Effector CD4-positive, alpha-beta T cell (primary cell): Measurements from ENCODE around the gene MEDAG.

Source experiments
- DNase-seq: peaks from one replicate; pipeline ENCODE4 v3.0.0-alpha.2; 2020

The MEDAG gene

DNA sequence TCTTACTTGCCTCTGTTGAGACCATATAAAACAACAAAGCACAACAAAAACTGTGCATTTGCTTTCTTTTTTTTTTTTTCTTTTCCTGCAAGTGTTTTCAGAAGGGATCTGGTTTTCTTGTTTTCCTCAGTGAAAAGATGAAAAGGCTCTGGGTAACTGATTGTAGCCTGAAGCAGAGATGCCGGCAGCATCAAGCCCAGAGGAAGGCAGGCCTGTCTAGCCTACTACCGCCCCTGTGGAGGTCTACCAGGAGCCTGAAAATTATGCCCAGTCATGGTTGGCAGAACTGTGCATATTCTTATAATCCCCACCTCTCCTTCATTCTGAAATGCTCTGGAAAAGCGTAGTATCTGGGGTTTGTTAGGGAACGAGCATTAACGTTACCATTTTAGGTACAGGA lies 32.6 kb upstream of the MEDAG start:
- no peak for DNase-seq

DNA sequence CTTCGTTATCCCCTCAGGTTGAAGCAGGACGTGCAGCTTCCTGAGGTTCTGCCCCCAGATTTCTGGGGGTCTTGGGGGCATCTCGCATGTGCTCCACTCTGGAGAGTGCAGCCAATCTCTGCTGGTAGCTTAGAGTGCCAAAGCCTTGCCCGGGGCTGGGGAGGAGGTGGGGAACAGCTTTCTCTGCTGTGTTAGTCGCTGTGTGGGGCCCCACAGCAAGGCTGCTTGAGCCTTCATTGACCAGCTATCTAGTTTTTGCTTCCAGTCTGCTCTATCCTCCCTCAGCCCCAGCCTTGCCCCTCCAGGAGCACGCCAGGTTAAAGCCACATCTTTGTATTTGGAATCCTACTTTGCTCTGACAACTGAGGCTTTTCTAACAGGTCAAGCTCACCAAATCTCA lies 32.0 kb upstream of the MEDAG start:
- DNase-seq, result no peak

DNA sequence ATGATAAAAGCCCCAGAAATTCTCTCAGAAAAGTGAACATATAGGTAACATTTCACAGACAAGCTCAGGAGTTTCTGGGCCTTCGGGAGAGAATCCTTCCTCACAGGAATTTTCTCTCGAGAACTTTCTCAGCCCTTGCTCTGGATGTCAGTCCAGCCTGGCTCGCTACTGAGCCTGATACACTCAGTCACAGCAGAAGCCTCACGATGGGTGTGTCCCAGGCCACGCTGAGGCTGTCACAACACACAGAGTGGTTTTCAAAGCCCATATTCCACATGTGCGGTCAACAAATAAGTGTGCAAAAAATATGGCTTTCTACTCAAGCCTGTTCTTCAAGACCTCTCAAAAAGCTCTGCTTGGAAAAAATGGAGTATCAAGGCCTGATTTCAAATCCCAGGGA lies 31.5 kb upstream of the MEDAG start:
- DNase-seq, result no peak

DNA sequence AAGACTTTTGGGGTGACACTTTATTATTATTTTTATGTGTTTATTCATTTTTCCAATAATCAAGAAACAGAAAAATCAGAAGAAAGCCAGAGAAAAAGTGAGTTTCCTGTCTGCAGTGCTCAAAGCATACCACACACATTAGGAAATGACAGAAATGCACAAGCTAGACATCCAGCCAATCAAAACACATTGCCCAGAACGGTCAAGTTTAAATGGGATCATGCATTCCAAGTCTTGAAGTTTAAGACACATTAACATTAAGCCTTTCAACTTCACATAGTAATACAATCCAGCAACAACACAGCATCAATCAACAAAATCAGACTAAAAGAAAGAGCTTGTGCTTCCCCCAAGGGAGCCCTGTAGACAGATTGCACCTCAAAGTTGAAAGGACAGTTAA lies 28.7 kb upstream of the MEDAG start:
- DNase-seq, result no peak

DNA sequence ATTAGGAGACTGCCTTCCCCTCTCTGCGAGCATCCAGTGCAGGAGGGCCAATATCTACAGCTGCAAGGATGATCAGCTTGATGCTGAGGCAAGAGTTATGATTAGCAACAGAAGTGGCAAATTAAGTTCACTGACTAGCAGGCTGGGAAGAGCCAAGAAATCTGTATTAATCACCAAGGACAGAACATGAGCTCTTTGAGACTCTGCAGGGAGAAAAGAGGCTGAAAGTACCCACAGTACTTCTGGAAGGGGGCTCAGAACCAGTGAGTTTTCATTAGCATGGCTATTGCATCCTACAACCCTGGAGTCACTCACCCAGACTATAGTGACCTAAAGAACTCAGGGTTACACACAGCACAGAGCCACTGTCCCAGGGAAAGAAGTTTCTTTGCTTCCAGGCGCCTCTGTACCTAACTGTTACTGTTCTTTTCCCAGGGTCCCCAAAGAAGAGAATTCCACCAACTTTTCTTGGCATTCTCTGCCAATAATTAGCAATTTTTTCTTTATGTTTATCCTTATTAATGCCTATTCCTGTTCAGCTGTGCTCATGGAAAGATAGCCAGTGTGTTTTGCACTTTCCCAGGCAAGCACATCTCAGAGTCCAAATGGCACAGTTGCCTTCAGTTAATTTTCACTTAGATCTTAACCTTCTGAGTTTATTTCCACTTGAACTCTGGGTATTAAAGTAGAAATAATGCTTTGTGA lies 25.8 kb upstream of the MEDAG start:
- no peak for DNase-seq

DNA sequence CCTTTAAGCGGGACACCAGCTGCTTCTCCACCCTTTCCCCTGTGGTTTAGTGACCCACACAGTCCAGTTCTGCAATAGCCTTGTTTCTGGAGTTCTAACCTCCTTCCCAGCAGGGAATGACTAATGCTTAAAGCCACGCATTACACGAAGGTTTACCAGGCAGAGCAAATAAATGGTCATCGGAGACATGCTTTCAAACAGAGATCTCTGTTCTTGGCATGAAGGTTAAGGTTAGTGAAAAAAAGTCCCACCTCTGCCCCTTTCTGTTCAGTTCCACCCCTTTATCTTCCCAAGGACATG lies 25.3 kb upstream of the MEDAG start:
- no peak for DNase-seq

DNA sequence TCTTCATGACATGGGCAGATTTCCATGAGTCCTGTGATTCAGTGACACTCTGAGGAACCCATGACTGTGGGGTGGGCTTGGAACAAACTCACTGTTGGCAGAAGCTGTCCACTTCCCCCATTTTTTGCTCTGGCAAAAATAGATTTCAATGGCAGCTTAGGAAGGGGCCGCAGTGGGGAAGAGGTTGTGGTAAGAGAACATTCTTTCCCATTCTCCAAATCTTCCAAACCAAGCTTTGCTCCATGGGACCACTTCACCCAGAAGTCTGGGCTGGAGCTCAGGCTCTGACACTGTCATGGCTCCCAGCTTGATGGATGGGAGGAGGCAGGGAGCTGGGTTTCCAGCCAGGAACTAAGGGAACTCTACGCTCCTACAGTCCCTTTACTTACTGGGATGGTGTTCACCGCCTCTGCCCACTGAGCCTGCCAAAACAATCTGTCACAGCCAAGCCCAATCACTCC lies 24.9 kb upstream of the MEDAG start:
- DNase-seq, result no peak

DNA sequence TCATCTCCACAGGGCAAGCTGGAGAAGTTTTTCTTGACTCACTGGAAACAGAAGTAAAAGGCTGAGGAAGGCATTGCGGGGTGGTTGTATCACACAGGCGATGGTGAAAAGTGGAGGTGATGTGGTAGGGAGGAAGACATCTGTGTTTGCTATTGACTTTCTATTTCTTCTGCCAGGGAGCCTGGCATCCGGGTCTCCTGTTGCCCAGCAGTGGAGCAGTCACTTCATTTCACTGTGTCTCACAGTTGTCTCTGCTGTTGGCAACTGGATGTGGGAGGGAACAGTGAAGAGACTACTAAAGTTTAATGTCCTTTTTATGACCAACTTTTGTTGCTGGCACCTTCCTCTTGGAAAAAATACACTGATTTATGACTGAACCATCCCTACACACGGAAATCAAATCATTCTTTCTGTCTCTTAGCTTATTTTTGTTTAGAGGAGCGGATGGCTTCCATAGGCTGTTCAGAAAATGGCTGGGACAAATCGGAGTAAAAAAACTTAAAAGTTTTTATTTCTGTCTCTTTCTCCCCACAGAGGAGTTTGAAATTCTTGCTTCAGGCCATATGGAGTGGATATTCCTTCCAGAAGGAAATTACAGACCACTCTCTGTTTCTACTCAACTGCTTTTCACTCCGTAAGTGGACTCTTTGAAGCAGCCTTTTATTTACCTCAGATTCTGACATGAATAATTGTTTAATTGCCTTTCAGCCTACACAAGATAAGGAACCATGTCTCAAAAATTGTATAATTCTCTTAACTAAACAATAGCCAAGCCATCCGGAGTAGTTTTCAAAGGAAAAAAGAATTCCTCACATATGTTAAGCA lies 23.8 kb upstream of the MEDAG start:
- DNase-seq, result no peak

DNA sequence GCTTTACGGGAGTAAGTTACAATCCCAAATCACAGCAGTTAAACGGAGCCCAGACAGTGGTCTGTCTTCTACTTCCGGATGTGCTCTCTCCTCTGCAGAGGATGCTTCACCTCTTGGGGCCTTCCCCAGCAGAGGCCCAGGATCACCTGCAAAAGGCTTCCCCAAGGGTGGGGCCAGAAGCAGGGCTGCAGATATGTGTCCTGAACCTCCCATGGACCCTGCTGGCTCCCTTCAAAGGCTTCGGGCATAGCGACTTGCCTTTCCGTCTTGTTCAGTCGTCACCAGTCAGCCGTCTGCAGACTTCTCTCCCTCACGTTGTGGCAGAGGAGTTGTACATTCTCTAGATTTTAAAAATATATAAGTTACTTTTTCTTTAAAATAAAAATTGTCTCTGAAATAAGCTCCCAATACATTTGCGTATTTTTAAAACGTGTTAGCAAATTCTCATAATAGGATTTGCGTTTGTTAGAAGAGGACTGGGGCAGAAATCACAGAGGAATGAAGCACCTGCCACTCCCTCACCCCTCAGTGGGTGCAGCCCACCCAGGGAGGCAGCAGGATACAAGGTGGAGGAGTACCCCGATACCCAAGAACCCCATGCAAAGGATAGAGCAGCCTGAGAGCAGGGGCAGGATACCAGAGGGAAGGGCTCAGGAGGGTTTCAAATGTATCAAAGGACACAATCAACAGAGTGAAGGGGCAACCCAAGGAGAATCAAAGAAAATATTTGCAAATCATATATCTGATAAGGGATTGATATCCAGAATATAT lies 22.9 kb upstream of the MEDAG start:
- DNase-seq, result no peak

DNA sequence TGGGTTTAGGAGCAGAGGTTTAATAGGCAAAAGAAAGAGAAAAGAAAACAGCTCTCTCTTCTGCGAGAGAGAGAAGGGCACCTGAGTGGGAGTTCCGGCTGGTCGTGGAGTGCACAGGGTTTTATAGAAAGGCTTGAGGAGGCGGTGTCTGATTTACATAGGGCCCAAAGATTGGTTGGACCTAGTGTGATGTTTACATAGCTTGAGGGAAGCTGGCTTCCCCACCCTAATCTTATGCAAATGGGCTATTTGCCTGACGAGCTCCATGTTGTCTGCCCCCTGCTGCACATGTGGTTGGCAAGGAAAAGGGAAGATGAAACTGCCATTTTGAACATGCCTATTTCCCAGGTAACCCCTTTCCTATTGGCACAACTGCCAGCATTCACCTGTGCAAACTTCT lies 21.5 kb upstream of the MEDAG start:
- DNase-seq, result no peak

DNA sequence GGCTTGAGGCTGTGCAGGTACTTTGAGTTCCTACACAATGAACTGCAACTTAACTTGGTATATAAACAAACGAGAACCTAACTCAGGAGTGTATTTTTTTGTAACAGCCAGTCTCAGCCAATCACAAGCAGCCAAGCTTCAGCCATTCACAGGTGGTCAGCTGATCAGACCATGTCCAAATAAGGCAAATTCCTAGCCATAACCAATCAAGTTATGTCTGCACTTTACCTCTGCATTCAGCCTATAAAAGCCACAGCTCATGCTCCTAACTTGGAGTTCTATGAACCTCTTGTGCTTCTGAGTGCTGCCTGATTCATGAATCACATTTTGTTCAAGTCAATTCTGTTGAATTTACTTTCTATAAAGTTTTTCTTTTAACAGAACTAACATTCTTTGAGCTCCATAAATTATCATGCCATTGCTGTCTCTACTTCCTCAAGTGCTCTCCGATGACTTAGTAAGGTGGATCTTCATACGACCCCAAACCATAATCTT lies 16.8 kb upstream of the MEDAG start:
- no peak for DNase-seq

DNA sequence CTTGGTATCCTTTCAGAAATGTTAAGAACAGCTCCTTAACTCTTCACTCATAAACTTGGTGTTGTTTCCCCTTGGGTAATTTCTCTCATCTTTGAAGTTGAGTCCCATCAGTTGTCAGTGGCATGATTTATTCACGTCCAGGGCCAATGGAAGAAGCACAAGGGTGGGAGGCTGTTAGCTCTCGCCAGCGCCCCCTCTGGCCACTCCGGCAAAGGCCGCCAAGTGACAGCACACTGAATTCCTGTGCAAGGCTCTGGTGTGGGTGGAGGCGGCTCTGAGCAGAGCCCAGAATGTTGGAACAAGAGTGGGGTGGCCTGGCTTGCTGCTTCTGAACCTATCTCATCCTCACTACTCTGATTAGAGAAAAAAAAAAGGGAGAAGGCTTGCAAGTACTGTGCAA lies 13.1 kb upstream of the MEDAG start:
- no peak for DNase-seq

DNA sequence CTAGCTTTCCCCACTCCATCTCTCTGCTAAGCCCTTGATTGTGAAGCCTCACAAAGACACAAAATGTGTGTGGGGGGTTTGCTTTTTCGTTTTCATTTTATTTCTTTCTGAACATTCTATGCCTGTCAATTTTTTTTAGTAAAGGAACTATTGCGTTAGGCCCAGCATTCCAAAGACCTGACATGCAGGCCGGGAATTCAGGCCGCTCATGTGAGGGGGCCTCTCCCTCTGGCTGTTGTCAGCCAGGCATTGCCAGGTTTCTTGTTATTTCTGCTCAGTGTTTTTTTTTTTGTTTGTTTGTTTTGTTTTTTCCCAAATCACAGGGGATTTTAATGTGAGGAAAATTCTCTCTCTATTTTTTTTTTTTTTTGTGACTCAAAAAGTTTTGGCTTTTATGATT lies 10.3 kb upstream of the MEDAG start:
- no peak for DNase-seq

DNA sequence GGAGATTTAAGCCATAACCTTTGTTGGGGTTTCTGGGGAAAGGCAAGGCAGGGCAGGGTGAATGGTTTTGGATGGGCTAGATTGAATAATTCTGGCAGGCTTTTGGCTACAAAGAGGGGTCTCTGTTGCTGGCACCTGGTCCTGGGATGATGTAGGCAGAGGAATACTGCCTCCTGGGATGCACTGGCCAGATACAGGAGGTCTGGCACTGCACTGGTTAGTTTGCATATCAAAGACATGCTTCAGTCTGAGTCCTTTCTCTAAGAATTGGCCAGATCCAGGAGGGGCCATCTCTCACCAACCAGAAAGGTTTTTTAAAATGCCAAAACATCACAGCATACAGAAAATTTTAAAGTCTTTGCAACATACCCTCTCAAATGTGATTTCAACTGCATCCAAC lies 8.0 kb upstream of the MEDAG start:
- no peak for DNase-seq

DNA sequence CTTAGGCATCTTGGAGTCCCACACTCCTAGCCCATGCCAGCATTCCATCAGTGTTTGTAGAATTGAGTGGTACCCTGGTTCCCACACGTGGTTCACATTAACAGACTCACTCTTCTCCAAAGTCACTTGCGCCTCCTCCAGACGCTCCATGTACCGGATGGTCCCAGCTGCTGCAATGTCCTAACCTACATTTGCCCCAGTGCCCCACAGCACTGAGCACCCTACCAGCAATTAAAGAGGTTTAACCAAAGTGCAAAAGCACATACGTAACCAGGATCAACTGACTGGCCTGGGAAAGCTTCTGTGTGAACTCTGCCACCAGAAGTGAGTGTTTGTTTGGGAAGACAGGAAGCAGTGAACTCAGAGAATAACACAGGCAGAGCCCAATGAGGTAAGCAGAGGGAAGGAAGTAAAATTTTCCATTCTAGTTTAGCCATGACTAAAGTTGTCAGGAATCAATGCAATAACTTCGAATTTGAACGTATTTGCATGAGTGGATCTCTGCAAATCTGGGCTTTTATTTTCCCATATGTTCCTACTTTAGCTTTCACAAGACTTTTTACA lies 7.3 kb upstream of the MEDAG start:
- DNase-seq, result no peak

DNA sequence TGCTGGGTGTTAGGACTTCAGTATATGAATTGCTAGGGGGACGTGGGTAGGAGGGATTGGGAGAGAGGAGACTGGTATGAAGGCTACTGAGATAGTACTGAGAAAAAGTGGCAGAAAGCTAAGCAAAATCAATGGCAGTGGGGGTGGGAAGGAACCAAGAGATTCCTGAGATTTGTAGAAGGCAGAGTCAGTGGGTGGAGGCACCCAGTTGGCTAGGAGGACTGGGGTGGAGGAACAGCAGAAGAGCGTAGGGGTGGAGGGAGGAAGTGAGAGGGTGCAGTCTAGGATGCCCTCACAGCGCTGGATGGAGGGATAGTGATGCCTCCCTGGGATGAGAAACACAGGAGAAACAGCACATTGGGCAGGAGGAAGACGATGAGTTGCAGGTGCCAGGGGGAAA lies 5.6 kb upstream of the MEDAG start:
- no peak for DNase-seq

DNA sequence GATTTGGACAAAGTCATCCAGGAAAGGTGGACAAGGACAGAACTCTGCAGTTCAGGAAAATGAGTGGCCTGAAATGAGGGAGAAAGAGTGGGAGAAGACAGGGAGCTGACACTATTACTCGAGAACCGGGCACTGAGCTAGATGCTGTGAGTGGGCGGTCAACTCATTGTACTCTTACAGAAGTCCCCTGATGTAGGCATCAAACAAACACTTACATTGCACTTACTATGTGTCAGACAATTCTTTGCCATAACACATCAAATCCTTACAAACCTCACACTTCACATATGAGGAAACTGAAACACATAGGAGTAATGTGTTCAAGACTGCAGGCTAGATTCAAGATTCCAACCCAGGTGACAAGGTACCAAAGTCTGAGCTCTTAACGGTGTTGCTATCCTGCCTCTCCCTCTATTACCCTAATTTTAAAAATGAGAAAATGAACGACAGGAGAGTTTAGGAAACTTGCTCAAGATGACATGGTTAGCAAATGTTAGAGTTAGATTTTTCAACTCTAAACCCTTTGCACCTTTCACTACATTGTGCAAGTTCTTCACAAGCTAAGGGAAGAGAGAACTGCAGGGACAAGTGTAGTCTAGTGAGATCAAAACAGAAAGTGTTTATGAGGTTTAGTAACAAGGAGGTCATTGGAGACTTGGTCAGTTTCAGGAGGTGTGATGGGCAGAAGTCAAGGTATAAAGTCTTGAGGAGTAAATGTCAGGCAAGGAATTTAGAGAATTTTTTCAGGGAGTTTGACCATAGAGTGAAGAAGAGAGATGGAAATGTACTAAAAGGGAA lies 4.9 kb upstream of the MEDAG start:
- DNase-seq, result no peak

DNA sequence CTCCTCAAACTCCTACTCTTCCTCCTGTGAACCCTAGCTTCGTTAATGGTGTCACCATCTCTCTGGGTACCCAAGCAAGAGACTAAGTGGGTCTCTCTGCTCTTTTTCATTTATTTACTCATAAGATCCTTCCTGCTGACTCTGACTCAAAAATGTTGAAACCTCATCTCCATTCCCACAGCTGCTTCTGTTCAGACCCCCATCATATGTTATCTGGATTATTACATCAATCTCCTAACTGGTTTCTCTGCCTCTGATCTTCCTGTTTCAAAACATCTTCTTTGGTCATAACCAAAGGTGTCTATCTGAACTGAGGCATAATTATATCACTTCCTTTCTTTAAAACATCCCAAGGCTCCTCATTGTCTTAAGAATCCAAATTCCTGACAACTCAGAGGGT lies 2.0 kb upstream of the MEDAG start:
- no peak for DNase-seq

DNA sequence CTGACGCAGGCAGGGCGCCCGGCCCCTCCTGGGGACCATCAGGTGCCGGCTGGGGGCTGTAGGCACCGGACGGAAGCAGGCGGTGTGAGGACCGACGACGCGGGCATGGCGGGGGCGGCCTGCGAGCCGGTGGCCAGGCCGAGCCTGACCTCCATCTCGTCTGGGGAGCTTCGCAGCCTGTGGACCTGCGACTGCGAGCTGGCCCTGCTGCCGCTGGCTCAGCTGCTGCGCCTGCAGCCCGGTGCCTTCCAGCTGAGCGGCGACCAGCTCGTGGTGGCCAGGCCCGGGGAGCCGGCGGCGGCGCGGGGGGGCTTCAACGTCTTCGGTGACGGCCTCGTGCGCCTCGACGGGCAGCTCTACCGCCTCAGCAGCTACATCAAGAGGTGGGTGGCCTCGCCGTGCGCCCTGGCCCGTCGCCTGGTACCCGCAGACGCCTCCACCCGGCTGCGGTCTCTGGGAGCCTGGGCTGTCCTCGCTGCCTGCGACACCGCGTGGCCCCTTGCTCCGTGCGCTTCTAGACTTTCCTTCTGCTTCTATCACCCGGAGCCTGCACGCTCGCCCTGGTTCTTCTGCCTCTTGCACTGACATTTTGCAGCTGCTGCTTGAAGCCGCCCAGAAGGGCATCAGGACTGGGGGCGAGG lies 460 bp downstream of the MEDAG start:
- DNase-seq, result no peak

DNA sequence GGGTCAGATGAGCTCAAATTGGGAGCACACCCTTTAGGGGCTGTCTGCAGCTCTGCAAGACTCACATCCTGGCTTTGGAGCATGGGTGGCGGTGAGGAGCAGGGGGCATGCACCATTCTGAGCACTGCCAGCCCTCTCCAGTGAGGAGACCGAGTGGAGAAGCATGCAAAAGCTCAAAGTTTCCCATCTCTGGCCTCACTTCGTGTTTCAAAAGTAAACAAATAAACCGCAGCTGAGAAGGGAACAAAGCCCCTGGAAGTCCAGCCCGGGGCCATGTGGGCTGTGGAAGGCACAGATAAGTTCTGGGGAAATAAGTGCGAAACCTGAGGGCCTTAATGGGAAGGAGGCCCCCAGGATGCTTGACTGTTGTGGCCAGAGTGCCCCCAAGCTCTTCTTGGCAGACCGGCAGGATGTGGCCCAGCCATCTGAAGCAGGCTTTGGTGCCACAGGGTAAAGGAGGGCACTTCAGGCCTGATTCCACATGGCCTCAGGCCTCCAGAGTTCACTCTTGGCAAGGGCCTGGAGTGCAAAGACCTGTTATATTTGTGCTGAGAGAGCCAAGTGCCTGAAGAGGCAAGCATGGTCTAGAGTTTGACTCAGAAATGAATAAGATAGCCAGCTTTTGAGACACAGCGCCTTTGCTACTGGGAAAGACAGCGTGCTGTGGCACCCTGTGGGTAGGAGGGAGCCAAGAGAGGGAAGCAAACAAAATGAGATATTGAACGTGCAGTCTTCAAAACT lies 1.2 kb downstream of the MEDAG start:
- DNase-seq, result no peak

DNA sequence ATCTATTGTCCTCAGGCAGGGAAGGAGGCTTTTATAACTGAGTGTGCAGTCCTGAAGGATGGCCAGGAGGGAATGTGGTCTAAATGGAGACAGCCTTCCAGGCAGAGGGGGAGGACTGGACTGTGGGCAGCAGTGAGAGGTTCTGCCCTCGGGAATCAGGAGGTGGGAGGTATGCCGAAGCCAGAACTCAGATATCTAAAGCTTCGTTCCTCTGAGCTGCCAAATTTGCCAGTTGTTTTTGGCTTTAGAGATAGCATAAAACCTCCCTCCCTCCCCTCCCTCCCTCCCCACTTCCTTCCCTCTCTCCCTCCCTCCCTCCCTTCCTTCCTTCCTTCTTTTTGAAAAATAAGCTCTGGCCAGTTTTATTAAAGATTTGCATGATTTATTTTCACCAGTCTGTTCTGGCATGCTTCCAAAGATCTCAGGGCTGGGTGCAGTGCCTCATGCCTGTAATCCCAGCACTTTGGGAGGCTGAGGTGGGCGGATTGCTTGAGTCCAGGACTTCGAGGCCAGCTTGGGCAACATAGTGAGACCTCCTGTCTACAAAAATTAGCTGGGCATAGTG lies 2.4 kb downstream of the MEDAG start:
- no peak for DNase-seq
